Tibial nerve (tissue), 4 donors: Measurements from ENCODE around the gene ANO2. TPM values are rescaled to one million over a fixed set of nuclear protein-coding genes. Genes with fewer than 3 reads are reported as not detected.

Source experiments
- DNase-seq, 2 donors: peaks; one replicate each; pipeline ENCODE4 v3.0.0-alpha.2; 2019; ENCODE audit warnings: low spot score in 2 of 2
- H3K27ac ChIP-seq, 4 donors: fragments of 200-600 bp; sonication (generic) in 3 of 4; one replicate each; pipeline ENCODE4 v1.5.1; 2017 to 2019; ENCODE audit warnings: mild to moderate bottlenecking in 1 of 4
- H3K27me3 ChIP-seq, 2 donors: fragments of 200-600 bp; sonication (generic) in 1 of 2; one replicate each; pipeline versions ENCODE4 v1.5.1 to v1.6.0; 2017 to 2019
- H3K36me3 ChIP-seq, 3 donors: fragments of 200-600 bp; sonication (generic); one replicate each; pipeline ENCODE4 v1.5.1; 2018 to 2019
- H3K4me1 ChIP-seq, 4 donors: fragments of 200-600 bp; sonication (generic) in 3 of 4; one replicate each; pipeline ENCODE4 v1.5.1; 2017 to 2019
- H3K4me3 ChIP-seq, 4 donors: fragments of 200-600 bp; sonication (generic) in 3 of 4; one replicate each; pipeline ENCODE4 v1.5.1; 2017 to 2019; ENCODE audit warnings: mild to moderate bottlenecking in 1 of 4, moderate library complexity in 1 of 4
- H3K9me3 ChIP-seq, 4 donors: fragments of 200-600 bp; sonication (generic) in 3 of 4; one replicate each; pipeline ENCODE4 v1.5.1; 2017 to 2019
- EP300 ChIP-seq, 2 donors: sonication (generic); formaldehyde crosslinking; IDR thresholded peaks; one replicate each; pipeline ENCODE4 v1.6.1; 2017; ENCODE audit warnings: antibody characterized with exemption in 2 of 2, mild to moderate bottlenecking in 1 of 2
- POLR2A ChIP-seq, 2 donors: fragments of 450-650 bp; IDR thresholded peaks; one replicate each; pipeline ENCODE4 v1.6.1; 2017; ENCODE audit warnings: antibody characterized with exemption in 2 of 2, mild to moderate bottlenecking in 2 of 2, moderate library complexity in 2 of 2
- WGBS, 2 donors: methylation state at CpG; one replicate each; pipeline ENCODE4 v1.1.5; 2018; 5-methylcytosine and 5-hydroxymethylcytosine counted together
- total RNA-seq, 4 donors: library from RNA; depleted of rRNA; stranded (reverse); fragments of >200 nt; gene quantifications; one replicate each; pipeline ENCODE4 v1.1.0, GENCODE V29; 2016
- TF ChIP-seq, protein P1 (sequence below), 5 experiments: fragments of 200-600 bp in 3 of 5; fragments of 450-650 bp in 2 of 5; sonication (generic) in 3 of 5; IDR thresholded peaks; one replicate each; pipeline ENCODE4 v1.5.1; 2016 to 2019; ENCODE audit warnings: antibody characterized with exemption in 5 of 5, mild to moderate bottlenecking in 3 of 5, moderate library complexity in 2 of 5

ANO2 gene
- total RNA-seq, 4 donors from 2014 or later, result 13.8 to 23.2 (median 21.3) TPM

GRCh38 chr12:5534426-5535199, 410.4 kb downstream of the ANO2 start:
- 86 to 88% methylated on average over 10 of the region's 10 CpGs for WGBS, 2 donors
- TF ChIP-seq POLR2A (IDR thresholded peaks at IDR 0.05), result no peak
- TF ChIP-seq, protein P1, sequence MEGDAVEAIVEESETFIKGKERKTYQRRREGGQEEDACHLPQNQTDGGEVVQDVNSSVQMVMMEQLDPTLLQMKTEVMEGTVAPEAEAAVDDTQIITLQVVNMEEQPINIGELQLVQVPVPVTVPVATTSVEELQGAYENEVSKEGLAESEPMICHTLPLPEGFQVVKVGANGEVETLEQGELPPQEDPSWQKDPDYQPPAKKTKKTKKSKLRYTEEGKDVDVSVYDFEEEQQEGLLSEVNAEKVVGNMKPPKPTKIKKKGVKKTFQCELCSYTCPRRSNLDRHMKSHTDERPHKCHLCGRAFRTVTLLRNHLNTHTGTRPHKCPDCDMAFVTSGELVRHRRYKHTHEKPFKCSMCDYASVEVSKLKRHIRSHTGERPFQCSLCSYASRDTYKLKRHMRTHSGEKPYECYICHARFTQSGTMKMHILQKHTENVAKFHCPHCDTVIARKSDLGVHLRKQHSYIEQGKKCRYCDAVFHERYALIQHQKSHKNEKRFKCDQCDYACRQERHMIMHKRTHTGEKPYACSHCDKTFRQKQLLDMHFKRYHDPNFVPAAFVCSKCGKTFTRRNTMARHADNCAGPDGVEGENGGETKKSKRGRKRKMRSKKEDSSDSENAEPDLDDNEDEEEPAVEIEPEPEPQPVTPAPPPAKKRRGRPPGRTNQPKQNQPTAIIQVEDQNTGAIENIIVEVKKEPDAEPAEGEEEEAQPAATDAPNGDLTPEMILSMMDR (IDR thresholded peaks at IDR 0.05), result no peak
- TF ChIP-seq EP300 (IDR thresholded peaks at IDR 0.05), result no peak
- peaks cover 0 to 9% (median 0%) of the 10 kb centered on the region in 4 donors for H3K9me3 ChIP-seq
- H3K4me1 ChIP-seq, result no peaks in the 10 kb centered on the region
- H3K27me3 ChIP-seq, result no peaks in the 10 kb centered on the region
- no peak for DNase-seq
- H3K4me3 ChIP-seq, result no peak overlapping the region
- H3K27ac ChIP-seq, result no peak overlapping the region
- H3K36me3 ChIP-seq, result no peaks in the 10 kb centered on the region

GRCh38 chr12:5533368-5533767, 411.7 kb downstream of the ANO2 start:
- Histone ChIP-seq H3K4me3 (no peak overlapping the region), H3K27me3 (no peaks in the 10 kb centered on the region), H3K27ac (no peak overlapping the region), H3K4me1 (no peaks in the 10 kb centered on the region), H3K36me3 (no peaks in the 10 kb centered on the region), H3K9me3 (peaks cover 0 to 9% (median 0%) of the 10 kb centered on the region in 4 donors)
- TF ChIP-seq, protein P1 (IDR thresholded peaks at IDR 0.05), result no peak
- no peak for TF ChIP-seq POLR2A (IDR thresholded peaks at IDR 0.05)
- TF ChIP-seq EP300 (IDR thresholded peaks at IDR 0.05), result no peak
- no peak for DNase-seq
- 75 to 77% methylated on average over 3 of the region's 3 CpGs for WGBS, 2 donors

- no peaks in the 10 kb centered on the region for H3K9me3 ChIP-seq
- DNase-seq, result no peak
- H3K36me3 ChIP-seq, result no peaks in the 10 kb centered on the region
- TF ChIP-seq POLR2A (IDR thresholded peaks at IDR 0.05), result no peak
- TF ChIP-seq, protein P1 (IDR thresholded peaks at IDR 0.05), result no peak
- no peak for TF ChIP-seq EP300 (IDR thresholded peaks at IDR 0.05)
- no peak overlapping the region for H3K4me3 ChIP-seq
- no peaks in the 10 kb centered on the region for H3K27me3 ChIP-seq
- H3K4me1 ChIP-seq, result no peaks in the 10 kb centered on the region
- H3K27ac ChIP-seq, result no peak overlapping the region
- WGBS, 2 donors, result 89 to 92% methylated on average over 4 of the region's 4 CpGs
Observed at GRCh38 chr12:5525783-5526367, 419.2 kb downstream of the ANO2 start.

GRCh38 chr12:5524769-5525436, 420.2 kb downstream of the ANO2 start:
- Histone ChIP-seq H3K36me3 (no peaks in the 10 kb centered on the region), H3K4me3 (no peak overlapping the region), H3K4me1 (no peaks in the 10 kb centered on the region), H3K27ac (no peak overlapping the region), H3K9me3 (no peaks in the 10 kb centered on the region), H3K27me3 (no peaks in the 10 kb centered on the region)
- 85% methylated on average over 15 of the region's 15 CpGs for WGBS, 2 donors
- TF ChIP-seq EP300 (IDR thresholded peaks at IDR 0.05) (no peak), POLR2A (IDR thresholded peaks at IDR 0.05) (no peak)
- TF ChIP-seq, protein P1 (IDR thresholded peaks at IDR 0.05), result no peak
- DNase-seq, result peak in 1 of 2 donors; percentile 2
